Endometrial microvascular endothelial cells (primary cell): ENCODE results near the gene NDUFAF5. TPM values are rescaled to one million over a fixed set of nuclear protein-coding genes. Genes with fewer than 3 reads are reported as not detected.
"Not testable (repeated sequence)": the region's sequence is repeated elsewhere in the genome, so short reads cannot be mapped to it uniquely, and the experiment has no call there.

Experiments
- in situ Hi-C: cut with HindIII; loops from 2 replicates; pipeline ENCODE4 v1.10.0; 2017; ENCODE audit warnings: low sequenced_read_pairs, low pct_unique_long_range_greater_than_20kb; ENCODE audit errors: inconsistent ontology term
- total RNA-seq: library from RNA; depleted of rRNA; stranded (reverse); fragments of >200 nt; gene quantifications from one replicate; pipeline ENCODE4 v1.2.3, GENCODE V29; 2015; ENCODE audit errors: inconsistent ontology term

NDUFAF5 gene
- total RNA-seq: 25.8 TPM

GRCh38 chr20:13784893-13785715, at the start of gene NDUFAF5, which contains the start of gene ESF1:
TSS of gene NDUFAF5 (plus strand) at chr20:13785028. CDS start at chr20:13785069, 41 bp downstream.
TSS of gene ESF1 (minus strand) at chr20:13784919. CDS start at chr20:13783140, 1,779 bp downstream.
- in situ Hi-C loops: no loop called here

- in situ Hi-C loops: no loop called here
Measured at GRCh38 chr20:13735826-13736225, 49.0 kb upstream of the NDUFAF5 start.

- in situ Hi-C loops: no loop called here
Measured at GRCh38 chr20:13736436-13737191, 48.2 kb upstream of the NDUFAF5 start.

GRCh38 chr20:13738187-13738586, 46.6 kb upstream of the NDUFAF5 start:
- in situ Hi-C loops: not testable (repeated sequence)

GRCh38 chr20:13739731-13740649, 44.8 kb upstream of the NDUFAF5 start:
- in situ Hi-C loops: no loop called here

- in situ Hi-C loops: no loop called here
Measured at GRCh38 chr20:13741879-13742278, 42.9 kb upstream of the NDUFAF5 start.

- in situ Hi-C loops: no loop called here
Measured at GRCh38 chr20:13744352-13744751, 40.5 kb upstream of the NDUFAF5 start.

- in situ Hi-C loops: no loop called here
Measured at GRCh38 chr20:13745784-13746183, 39.0 kb upstream of the NDUFAF5 start.

- in situ Hi-C loops: no loop called here
Measured at GRCh38 chr20:13749811-13750210, 35.0 kb upstream of the NDUFAF5 start.

- in situ Hi-C loops: no loop called here
Measured at GRCh38 chr20:13753436-13754036, 31.3 kb upstream of the NDUFAF5 start.

- in situ Hi-C loops: no loop called here
Measured at GRCh38 chr20:13755809-13756208, 29.0 kb upstream of the NDUFAF5 start.

GRCh38 chr20:13756551-13756950, 28.3 kb upstream of the NDUFAF5 start:
- in situ Hi-C loops: no loop called here

- in situ Hi-C loops: no loop called here
Measured at GRCh38 chr20:13758884-13759283, 25.9 kb upstream of the NDUFAF5 start.

GRCh38 chr20:13760451-13760946, 24.3 kb upstream of the NDUFAF5 start:
- in situ Hi-C loops: not testable (repeated sequence)

- in situ Hi-C loops: no loop called here
Measured at GRCh38 chr20:13765299-13765698, 19.5 kb upstream of the NDUFAF5 start.

GRCh38 chr20:13765868-13766416, 18.9 kb upstream of the NDUFAF5 start:
- in situ Hi-C loops: no loop called here

GRCh38 chr20:13770141-13770540, 14.7 kb upstream of the NDUFAF5 start:
- in situ Hi-C loops: no loop called here

- in situ Hi-C loops: no loop called here
Measured at GRCh38 chr20:13771853-13772453, 12.9 kb upstream of the NDUFAF5 start.
